Stimulated activated naive CD8-positive, alpha-beta T cell treated with anti-CD3 and anti-CD28 coated beads, Interleukin-15, Interleukin-2, amounts not matched to agents 100 ng/mL and 50 ng/mL, for 24 hours (primary cell): ENCODE results near the gene KIF25.

Source experiments
- H3K27ac Mint-ChIP-seq: one replicate; pipeline ENCODE4 v1.8.0; 2021; ENCODE audit warnings: mild to moderate bottlenecking, mixed read lengths
- H3K27me3 Mint-ChIP-seq: one replicate; pipeline ENCODE4 v1.8.0; 2021; ENCODE audit warnings: mixed read lengths
- H3K36me3 Mint-ChIP-seq: one replicate; pipeline ENCODE4 v1.8.0; 2021; ENCODE audit warnings: low read depth, mixed read lengths
- H3K4me1 Mint-ChIP-seq: one replicate; pipeline ENCODE4 v1.8.0; 2021; ENCODE audit warnings: low read depth, mixed read lengths
- H3K4me3 Mint-ChIP-seq: one replicate; pipeline ENCODE4 v1.8.0; 2021; ENCODE audit warnings: mild to moderate bottlenecking, mixed read lengths
- H3K9me3 Mint-ChIP-seq: one replicate; pipeline ENCODE4 v1.8.0; 2021; ENCODE audit warnings: mixed read lengths

The KIF25 gene

DNA sequence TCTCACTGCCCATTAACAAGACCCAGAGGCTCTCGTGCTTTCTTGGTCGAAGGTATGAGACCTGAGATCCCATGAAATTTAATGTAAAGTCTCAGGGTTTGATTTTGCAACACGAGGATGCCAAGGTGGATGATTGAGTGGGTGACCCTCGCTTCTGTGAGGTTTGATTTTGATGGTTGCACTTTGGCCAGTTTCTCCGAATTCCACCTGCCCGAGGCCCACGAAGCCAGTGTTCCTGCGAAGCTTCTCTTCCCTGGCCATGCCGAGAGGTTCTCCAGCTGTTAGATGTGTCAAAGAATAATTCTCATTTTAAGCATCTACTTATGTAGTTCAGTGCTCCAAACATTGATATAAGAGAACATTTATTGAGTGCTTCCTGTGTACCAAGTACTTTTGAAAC lies at the start of gene KIF25:
Gene KIF25, plus strand, starts transcription at position 30 of the 400 bp plus-strand sequence. CDS start 31,915 bp downstream, outside the sequence.
- Mint-ChIP-seq H3K9me3 (peaks cover 3% of the 10 kb centered on the region), H3K27ac (no peak within 1 kb of the TSS), H3K27me3 (peaks cover 9% of the 10 kb centered on the region), H3K36me3 (no peaks in the 10 kb centered on the region), H3K4me1 (no peaks in the 10 kb centered on the region), H3K4me3 (no peak within 1 kb of the TSS)

- Mint-ChIP-seq H3K27me3 (no peaks in the 10 kb centered on the region), H3K4me1 (no peaks in the 10 kb centered on the region), H3K36me3 (peaks cover 4% of the 10 kb centered on the region)
These were observed 49.8 kb upstream of the KIF25 start for GRCh38 chr6:167947716-167948115.

GRCh38 chr6:167948716-167949115 lies 48.8 kb upstream of the KIF25 start:
- H3K9me3 Mint-ChIP-seq, result no peaks in the 10 kb centered on the region
- no peak overlapping the region for H3K27ac Mint-ChIP-seq
- H3K4me3 Mint-ChIP-seq, result no peak overlapping the region
- no peaks in the 10 kb centered on the region for H3K4me1 Mint-ChIP-seq
- H3K27me3 Mint-ChIP-seq, result no peaks in the 10 kb centered on the region
- peaks cover 4% of the 10 kb centered on the region for H3K36me3 Mint-ChIP-seq

More at GRCh38 chr6:167947716-167948115, 49.8 kb upstream of the KIF25 start:
- Mint-ChIP-seq H3K27ac (no peak overlapping the region), H3K4me3 (no peak overlapping the region), H3K9me3 (no peaks in the 10 kb centered on the region)

GRCh38 chr6:167949121-167949684 lies 48.3 kb upstream of the KIF25 start:
- Mint-ChIP-seq H3K4me1 (no peaks in the 10 kb centered on the region), H3K27me3 (no peaks in the 10 kb centered on the region), H3K36me3 (peaks cover 4% of the 10 kb centered on the region), H3K27ac (no peak overlapping the region), H3K9me3 (no peaks in the 10 kb centered on the region), H3K4me3 (no peak overlapping the region)

DNA sequence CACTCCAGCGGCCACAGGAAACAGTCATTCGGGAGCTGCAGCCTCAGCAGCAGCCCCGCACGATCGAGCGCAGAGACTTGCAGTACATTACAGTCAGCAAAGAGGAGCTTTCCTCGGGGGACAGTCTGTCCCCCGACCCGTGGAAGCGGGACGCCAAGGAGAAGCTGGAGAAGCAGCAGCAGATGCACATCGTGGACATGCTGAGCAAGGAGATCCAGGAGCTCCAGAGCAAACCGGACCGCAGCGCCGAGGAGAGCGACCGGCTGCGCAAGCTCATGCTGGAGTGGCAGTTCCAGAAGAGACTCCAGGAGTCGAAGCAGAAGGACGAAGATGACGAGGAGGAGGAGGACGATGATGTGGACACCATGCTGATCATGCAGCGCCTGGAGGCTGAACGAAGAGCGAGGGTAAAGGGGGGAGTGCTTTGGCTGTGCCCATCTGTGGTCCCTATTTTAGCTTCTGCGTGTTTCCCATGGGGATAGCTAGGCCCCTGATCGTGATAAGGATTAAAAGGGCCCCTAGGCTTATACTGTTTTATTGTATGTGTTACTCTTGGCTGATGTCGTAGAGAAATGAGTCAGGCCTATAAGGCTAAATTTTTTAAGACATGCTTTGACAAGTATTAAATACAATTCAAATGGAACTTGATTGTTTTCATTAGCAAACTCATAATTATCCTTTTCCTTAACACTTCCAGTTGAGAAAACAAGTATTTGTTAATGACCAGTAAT lies 45.5 kb upstream of the KIF25 start:
- Mint-ChIP-seq H3K27ac (no peak overlapping the region), H3K9me3 (no peaks in the 10 kb centered on the region), H3K4me1 (no peaks in the 10 kb centered on the region), H3K27me3 (no peaks in the 10 kb centered on the region), H3K4me3 (no peak overlapping the region), H3K36me3 (peaks cover 4% of the 10 kb centered on the region)

DNA sequence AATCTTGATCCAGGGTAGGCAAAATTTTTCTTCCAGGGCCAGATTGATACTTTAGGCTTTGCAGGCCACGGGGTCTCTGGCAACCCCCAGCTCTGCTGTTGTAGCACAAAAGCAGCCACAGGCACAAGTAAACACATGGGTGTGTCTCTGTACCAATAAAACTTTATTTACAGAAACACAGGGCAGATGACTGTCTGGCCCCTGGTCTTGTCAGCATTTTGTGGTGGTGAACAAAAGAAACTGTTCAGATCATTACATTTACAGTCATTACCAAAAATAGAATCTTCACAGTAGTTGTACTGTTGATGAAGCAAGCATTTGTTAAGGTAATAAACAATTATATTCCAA lies 45.0 kb upstream of the KIF25 start:
- H3K4me1 Mint-ChIP-seq, result no peaks in the 10 kb centered on the region
- H3K27me3 Mint-ChIP-seq, result no peaks in the 10 kb centered on the region
- no peaks in the 10 kb centered on the region for H3K9me3 Mint-ChIP-seq
- no peak overlapping the region for H3K4me3 Mint-ChIP-seq
- H3K27ac Mint-ChIP-seq, result no peak overlapping the region
- H3K36me3 Mint-ChIP-seq, result peaks cover 4% of the 10 kb centered on the region

DNA sequence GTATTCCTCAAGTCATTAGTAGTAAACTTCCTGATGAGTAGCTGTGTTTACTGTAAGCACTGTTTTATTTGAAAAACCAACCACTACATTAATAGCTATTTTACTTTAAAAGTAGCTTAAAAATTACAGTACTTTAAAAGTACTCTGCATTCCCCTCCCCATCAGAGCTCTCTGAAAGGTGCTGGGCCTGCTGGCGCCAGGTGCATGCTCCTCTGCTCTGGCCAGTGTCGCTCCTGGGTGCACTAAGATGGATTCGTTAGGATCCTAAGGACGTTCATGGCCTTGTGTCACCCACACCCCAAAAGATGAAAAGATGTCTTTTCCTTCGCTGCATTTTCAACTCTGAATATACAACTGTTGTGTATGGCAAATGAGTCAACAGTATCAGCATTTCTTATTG lies 43.9 kb upstream of the KIF25 start:
- Mint-ChIP-seq H3K4me3 (no peak overlapping the region), H3K27ac (no peak overlapping the region), H3K9me3 (no peaks in the 10 kb centered on the region), H3K36me3 (peaks cover 4% of the 10 kb centered on the region), H3K4me1 (no peaks in the 10 kb centered on the region), H3K27me3 (no peaks in the 10 kb centered on the region)

GRCh38 chr6:167954151-167954550 lies 43.3 kb upstream of the KIF25 start:
- Mint-ChIP-seq H3K27ac (no peak overlapping the region), H3K27me3 (no peaks in the 10 kb centered on the region), H3K36me3 (peaks cover 4% of the 10 kb centered on the region), H3K4me3 (no peak overlapping the region), H3K9me3 (no peaks in the 10 kb centered on the region), H3K4me1 (no peaks in the 10 kb centered on the region)

DNA sequence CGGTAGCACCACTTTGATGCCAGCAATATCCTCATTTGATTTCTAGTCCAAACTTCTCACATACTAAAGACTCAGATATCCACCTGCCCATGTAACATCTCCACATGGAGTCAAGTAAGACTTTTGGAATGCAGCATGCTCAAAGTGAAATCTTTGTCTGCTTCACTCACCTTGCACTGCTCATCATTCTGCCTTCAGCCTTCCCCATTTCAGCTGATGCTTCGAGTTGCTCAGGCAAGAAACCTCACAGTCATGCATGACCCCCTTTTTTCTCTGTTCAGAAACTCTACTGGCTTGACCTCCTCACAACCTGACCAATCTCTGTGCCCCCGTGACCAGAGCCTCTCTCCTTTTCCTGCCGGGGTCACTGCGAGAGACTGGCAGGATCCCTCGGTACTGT lies 41.0 kb upstream of the KIF25 start:
- H3K36me3 Mint-ChIP-seq, result no peaks in the 10 kb centered on the region
- no peak overlapping the region for H3K27ac Mint-ChIP-seq
- no peaks in the 10 kb centered on the region for H3K27me3 Mint-ChIP-seq
- no peak overlapping the region for H3K4me3 Mint-ChIP-seq
- no peaks in the 10 kb centered on the region for H3K9me3 Mint-ChIP-seq
- H3K4me1 Mint-ChIP-seq, result no peaks in the 10 kb centered on the region

- H3K36me3 Mint-ChIP-seq, result no peaks in the 10 kb centered on the region
- H3K27me3 Mint-ChIP-seq, result no peaks in the 10 kb centered on the region
- no peak overlapping the region for H3K27ac Mint-ChIP-seq
- H3K4me1 Mint-ChIP-seq, result no peaks in the 10 kb centered on the region
- H3K4me3 Mint-ChIP-seq, result no peak overlapping the region
- no peaks in the 10 kb centered on the region for H3K9me3 Mint-ChIP-seq
These were observed 40.4 kb upstream of the KIF25 start for GRCh38 chr6:167956983-167957492.

- no peaks in the 10 kb centered on the region for H3K9me3 Mint-ChIP-seq
- H3K27ac Mint-ChIP-seq, result no peak overlapping the region
- H3K4me3 Mint-ChIP-seq, result no peak overlapping the region
- no peaks in the 10 kb centered on the region for H3K27me3 Mint-ChIP-seq
- H3K4me1 Mint-ChIP-seq, result no peaks in the 10 kb centered on the region
- H3K36me3 Mint-ChIP-seq, result no peaks in the 10 kb centered on the region
These were observed 39.8 kb upstream of the KIF25 start for GRCh38 chr6:167957626-167958025.

DNA sequence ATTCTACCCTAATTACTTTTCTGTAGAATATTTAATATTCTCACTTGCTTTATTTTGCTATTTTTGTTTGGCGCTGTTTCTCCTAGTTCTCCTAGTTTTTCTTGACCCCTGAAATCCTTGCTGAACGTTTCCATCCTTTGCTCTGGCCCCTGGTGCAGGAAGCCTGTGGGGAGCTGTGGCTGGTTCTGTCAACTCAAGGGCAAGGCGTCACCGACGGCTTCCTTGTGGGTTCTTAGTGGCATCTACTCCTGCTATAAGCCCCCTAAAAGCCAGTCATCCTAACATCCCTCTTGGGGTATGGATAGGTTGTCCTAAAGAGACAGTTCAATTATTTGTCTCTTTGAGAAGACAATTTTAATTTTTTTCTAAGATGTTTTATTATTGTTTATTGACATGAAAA lies 36.9 kb upstream of the KIF25 start:
- Mint-ChIP-seq H3K27me3 (no peaks in the 10 kb centered on the region), H3K4me1 (no peaks in the 10 kb centered on the region), H3K4me3 (no peak overlapping the region), H3K27ac (no peak overlapping the region), H3K9me3 (no peaks in the 10 kb centered on the region), H3K36me3 (no peaks in the 10 kb centered on the region)

- Mint-ChIP-seq H3K4me3 (no peak overlapping the region), H3K36me3 (no peaks in the 10 kb centered on the region), H3K9me3 (no peaks in the 10 kb centered on the region), H3K27ac (no peak overlapping the region), H3K4me1 (no peaks in the 10 kb centered on the region), H3K27me3 (no peaks in the 10 kb centered on the region)
These were observed 34.8 kb upstream of the KIF25 start for GRCh38 chr6:167962711-167963110.

DNA sequence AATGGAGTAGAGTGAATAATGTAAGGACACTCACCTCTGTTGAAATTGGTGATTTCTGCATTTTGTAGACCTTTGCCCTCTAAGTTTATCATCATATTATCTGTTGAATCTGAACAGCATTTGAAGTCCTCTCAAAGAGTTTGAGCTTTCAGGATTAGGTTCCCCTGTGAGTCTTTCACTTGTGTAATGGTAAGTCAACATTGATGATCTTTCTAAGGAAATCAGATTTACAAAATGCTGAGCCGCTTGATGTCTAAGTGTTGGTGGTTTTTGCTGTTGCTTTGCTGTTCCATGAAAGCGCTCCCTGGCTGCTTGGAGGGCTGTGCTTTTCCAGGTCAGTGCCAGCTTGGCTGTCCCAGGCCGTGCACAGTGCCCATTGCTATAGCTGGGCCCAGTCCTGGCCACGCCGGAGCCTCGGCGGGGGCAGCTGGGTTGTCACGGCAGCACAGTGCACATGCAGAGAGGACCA lies 33.8 kb upstream of the KIF25 start:
- Mint-ChIP-seq H3K27ac (no peak overlapping the region), H3K27me3 (no peaks in the 10 kb centered on the region), H3K4me1 (no peaks in the 10 kb centered on the region), H3K4me3 (no peak overlapping the region), H3K36me3 (no peaks in the 10 kb centered on the region), H3K9me3 (no peaks in the 10 kb centered on the region)

DNA sequence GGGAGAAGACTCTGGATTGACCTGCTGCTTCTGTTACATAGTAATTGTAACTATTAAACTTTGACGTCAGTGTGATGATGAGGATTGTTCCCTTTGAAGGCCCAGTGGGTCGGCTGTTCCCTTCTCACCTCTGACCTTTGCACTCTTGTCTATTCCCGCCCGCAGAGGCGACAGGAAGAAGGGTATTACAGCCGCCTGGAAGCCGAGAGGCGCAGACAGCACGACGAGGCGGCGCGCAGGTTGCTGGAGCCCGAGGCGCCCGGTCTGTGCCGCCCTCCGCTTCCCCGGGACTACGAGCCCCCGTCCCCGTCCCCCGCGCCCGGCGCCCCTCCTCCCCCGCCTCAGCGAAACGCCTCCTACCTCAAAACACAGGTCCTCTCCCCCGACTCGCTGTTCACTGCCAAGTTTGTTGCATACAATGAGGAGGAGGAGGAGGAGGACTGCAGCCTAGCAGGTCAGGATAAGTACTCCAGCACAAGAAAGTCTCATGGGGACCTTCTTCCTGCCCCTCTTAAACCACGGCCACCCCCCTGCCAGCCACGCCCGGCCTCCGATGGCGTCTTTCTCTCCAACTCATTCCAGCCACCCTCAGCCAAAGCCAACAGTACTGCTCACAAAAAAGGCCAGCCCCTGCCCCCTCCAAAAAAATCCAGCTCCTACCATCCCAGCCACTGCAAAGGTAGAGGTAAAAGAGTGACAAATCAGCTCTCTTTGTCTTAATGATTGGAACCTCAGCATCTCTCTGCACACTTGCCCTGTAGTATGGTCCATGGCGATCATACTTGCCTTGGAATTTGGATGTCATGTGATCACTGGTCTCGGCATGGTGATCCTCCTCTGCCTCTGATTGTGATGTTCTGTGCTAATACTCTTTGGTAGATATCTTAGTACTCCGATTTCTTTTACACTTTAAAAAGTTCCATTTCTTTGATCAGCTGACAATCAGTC lies 31.6 kb upstream of the KIF25 start:
- Mint-ChIP-seq H3K4me3 (no peak overlapping the region), H3K27me3 (no peaks in the 10 kb centered on the region)

More for the DNA sequence above, 31.6 kb upstream of the KIF25 start:
- Mint-ChIP-seq H3K4me1 (no peaks in the 10 kb centered on the region), H3K27ac (no peak overlapping the region), H3K36me3 (no peaks in the 10 kb centered on the region), H3K9me3 (no peaks in the 10 kb centered on the region)
